Measurements from ENCODE around the gene S100P.
A peak's percentile ranks its signal among the peaks of the same experiment; 100 is the strongest.
"Not testable (repeated sequence)": the region's sequence is repeated elsewhere in the genome, so short reads cannot be mapped to it uniquely, and the experiment has no call there.

The S100P gene

DNA sequence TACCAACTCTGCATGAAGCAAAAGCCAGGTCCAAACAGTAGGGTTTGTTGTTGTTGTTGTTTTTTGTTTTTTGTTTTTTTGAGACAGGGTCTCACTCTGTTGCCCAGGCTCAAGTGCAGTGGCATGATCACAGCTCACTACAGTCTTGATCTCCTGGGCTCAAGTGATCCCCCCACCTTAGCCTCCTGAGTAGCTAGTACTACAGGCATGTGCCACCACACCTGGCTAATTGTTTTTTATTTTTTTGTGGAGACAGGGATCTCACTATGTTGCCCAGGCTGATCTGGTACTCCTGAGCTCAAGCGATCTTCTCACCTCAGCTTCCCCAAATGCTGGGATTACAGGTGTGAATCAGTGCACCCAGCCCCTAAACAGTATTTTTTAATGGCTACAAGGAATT lies 6.2 kb downstream of the S100P start:
- DNase-seq: no peak

DNA sequence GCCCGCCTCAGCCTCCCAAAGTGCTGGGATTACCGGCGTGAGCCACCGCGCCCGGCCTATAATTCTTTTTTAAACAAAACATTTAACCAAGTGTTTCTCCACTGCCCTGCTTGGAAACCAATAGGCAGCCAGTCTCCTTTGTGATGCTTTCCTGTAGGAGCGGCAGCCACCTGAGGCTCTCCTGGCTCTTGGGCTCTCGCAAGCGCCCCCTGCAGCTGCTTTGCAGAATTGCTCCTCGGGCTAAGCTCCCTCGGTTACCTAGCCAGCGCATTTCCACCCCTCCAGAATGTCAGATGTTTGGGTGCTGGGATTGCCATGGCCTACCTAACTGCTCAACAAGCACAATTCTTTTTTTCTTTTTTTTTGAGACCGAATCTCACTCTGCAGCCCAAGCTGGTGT lies 7.7 kb downstream of the S100P start:
- no peak for DNase-seq

DNA sequence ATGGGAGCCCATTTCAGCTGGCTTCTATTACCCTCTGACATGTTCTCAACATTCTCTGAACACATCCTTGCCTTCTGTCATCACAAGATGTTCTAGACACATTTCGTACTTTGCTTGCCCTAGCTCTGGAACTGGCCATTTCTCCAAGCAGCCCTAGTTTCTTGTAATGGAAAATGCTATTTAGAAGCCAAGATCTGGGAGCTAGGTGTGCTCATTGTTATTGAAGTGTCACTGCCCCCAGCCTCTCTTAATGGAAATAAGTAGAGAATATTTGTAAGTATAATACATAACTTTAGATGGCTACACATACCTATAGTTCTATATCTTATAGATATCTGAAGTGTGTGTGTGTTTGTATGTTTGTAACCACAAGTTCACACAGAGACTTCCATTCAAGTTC lies 9.1 kb downstream of the S100P start:
- DNase-seq: no peak

DNA sequence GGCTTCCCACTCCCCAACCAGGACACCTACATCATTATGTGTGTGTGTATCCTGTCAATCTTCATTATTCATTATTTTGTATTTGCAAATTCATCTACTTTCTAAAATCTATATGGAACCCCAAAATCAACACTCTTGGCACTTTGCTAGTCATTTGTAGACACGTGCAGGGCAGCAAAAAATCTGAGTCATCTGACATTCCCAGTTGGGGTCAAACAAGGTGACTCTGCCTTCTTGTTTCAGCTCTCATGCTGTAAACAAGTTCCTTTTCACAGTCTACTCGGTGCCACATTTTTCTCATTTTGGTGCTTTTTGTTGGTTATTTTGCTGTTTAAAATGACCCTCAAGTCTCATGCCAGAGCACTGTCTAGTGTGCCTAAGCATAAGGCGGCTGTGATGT lies 10.1 kb downstream of the S100P start:
- DNase-seq: no peak

DNA sequence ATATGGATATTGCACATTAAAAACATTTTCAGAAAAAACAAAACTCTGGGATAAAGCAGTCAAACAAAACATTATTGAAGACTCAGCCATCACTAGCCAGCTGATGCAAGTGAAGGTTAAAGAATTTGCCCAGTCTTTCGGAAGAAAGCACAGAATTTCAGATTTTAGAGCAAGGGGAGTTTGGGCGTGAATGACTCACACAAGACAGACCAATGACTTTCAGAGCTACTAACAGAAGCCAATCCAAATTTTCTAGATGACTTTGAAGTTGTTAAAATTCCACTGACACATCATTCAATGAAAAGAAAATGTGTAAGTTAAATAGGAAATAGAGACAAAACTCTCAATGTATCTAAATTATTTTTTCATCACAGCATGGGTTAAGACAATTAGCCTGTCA lies 12.0 kb downstream of the S100P start:
- no peak for DNase-seq

DNA sequence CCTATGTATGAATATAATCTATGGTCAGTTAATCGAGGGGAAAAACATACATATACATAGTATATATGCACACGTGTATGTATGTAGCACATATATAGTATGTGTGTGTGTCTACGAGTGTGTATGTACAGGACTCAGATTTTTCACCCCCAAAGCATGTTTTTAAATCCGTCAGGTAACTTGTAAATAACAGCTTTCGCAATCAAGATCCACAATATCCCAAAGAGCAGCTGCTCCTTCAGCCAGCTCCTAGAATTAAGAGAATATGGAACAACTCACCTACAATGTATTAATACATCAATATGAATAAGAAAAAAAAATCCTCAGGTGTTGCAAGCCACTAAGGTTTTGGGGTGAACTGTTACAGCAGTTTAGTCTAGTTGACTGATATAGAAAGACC lies 12.5 kb downstream of the S100P start:
- no peak for DNase-seq

DNA sequence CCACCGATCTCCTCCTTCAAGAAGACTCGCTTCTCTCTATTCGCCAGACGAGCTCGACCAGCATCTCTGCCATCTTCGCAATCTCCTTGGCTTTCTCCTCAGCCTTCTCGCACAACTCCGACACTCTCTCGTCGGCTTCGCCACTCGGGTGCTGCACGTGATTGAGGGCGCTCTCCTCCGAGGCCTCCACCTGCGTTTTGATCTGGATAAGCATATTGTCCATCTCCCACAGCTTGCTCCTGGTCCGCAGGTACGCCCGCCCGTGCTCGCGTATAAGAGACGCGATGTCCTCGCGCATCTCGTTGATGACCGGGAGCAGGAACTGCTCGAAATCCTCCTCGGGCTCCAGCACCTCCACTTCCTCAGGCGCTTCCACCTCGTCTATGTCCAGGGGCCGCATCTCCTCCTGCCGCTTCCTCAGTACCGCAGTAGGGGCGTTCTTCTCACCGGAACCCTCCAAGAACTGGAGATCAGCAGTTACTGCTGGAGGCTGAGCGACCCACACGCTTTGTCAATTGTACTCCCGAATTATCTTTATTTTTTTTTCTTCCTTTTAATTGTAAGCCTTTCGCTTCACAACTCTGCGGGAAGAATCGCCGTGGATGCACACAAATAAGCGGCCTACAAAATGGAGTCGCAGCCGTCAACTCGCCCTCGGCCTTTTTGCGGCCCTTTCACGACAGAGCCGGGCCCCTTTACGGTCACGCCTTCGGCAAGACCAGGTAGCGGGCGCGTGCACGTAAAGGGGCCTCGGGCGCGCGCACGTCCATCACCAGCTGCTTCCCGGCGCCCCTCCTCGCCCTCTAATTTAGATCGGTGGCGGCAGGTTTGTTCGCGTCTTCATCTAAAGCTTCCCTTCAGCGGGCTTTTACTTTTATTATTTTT lies 15.8 kb downstream of the S100P start, which contains the start of gene MRFAP1L1:
Gene MRFAP1L1 (minus strand): TSS at position 636 of the 885 bp plus-strand sequence. CDS start 236 bp downstream, at position 400.
- peak; percentile 76 for DNase-seq

DNA sequence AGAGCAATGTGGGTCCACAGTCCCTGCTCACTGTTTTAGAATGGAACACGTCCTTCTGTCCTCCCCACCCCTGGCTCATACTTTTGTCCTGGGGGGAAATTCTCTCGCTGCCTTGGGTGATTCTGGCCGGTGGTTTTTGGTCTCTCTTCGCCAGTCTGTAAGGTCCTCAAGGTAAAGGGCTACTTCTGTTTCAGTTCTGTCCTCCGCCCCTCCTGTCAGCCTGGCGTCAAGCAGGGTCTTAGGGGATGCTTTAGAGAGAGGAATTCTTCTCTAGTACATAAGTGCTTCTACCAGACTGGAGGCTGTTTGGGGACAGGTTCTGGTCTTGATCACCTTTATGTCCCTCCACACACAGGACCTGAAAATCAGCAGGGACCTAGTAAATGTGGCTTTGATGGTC lies 16.6 kb downstream of the S100P start:
- DNase-seq: no peak

DNA sequence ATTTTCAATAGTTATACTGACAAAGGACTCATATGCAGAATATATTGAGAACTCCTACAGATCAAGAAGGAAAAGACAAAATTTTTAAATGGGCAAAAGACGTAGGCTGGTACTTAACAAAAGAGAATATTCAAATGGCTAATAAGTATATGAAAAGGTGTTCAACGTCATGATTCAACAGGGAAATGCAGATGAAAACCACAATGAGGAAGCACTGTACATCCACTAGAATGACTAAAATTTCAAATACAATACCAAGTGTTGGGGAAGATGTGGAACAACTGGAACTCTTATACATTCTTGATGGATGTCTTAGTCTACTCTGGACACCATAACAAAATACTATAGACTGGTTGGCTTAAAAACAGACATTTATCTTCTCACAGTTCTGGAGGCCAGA lies 17.3 kb downstream of the S100P start:
- DNase-seq: no peak

DNA sequence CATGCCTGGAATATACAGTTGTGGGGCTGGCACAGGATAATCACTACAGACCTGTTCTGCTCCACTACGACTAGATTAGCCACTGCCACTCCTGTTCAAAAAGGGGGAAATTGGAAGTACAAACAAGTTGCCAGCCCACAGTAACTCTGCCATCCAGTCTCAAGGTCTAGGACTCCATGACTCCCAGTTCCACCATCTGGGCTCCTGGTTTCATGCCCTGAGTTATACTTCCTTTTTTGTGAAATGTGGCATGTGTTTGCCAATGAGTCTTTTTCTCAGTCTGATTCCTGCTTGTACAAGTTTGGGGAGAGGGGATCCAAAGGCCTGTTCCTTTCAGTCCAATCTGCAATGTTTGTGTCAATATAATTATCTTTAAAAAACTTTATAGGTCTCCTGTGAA lies 21.3 kb downstream of the S100P start:
- DNase-seq: no peak

DNA sequence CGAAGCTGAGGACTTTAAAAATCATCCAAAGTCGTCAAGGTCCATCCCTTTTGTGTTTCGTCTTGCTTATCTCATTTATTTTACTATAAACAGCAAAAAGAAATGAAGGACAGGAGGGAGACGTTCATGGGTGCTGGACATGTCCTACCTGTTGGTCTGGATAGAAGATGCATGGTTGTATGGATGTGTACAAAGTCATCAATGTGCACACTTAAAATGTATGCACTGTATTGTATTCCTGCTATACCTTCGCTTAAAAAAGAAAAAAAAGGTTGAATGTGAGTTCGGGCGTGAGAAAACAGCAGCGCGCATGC lies 22.0 kb downstream of the S100P start:
- no peak for DNase-seq

DNA sequence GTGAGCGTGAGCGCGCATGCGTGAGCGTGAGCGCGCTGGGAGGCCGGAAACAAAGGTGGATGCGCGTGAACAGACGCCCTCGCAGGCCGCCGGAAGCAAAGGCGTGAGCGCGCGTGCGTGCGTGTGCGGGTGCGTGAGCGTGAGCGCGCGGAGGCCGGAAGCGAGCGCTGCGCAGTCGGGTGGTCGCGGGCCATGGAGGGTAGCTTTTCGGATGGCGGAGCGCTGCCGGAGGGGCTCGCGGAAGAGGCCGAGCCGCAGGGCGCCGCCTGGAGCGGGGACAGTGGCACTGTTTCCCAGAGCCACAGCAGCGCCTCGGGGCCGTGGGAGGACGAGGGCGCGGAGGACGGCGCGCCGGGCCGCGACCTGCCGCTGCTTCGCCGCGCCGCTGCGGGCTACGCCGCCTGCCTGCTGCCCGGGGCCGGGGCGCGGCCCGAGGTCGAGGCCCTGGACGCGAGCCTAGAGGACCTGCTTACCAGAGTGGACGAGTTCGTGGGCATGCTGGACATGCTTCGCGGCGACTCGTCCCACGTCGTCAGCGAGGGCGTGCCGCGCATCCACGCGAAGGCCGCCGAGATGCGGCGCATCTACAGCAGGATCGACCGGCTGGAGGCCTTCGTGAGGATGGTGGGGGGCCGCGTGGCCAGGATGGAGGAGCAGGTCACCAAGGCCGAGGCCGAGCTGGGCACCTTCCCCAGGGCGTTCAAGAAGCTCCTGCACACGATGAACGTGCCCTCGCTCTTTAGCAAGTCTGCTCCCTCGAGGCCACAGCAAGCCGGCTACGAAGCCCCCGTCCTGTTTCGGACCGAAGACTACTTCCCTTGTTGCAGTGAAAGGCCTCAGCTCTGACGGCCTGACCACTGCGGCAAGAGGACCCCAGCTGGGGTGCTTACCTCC lies 22.6 kb downstream of the S100P start, which contains the start of gene BLOC1S4:
Gene BLOC1S4 (plus strand): TSS at position 157 of the 894 bp plus-strand sequence. CDS start 36 bp downstream, at position 193.
- DNase-seq: peak; percentile 62

DNA sequence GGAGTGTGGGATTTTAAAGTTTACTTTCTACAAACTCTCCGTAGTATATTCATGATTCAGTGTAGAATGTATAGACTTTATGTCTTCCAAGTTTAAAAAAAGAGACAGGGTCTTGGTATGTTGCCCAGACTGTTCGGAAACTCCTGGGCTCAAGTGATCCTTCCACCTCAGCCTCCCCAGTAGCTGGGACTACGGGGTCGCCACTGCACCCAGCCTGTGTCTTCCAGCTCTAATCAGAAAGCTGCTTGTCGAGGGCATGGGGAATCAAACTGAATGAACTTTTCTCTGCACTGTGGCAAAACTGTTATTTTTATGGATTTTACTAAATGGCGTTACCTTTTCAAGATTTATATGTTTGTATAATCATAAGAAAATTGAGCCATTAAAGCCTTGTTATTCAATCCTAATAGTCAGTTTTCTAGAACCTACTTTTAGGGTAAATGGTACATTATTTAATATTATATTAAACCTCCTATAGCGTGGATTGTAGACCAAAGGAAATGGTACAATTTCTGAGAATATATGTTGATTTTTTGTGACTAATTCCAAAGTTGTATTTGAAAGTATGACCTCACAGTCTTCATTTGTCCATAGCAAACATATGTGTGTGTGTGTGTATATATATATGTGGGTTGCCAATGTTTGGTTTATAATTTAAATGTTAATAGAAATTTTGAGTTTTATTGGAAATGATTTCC lies 23.4 kb downstream of the S100P start:
- no peak for DNase-seq

DNA sequence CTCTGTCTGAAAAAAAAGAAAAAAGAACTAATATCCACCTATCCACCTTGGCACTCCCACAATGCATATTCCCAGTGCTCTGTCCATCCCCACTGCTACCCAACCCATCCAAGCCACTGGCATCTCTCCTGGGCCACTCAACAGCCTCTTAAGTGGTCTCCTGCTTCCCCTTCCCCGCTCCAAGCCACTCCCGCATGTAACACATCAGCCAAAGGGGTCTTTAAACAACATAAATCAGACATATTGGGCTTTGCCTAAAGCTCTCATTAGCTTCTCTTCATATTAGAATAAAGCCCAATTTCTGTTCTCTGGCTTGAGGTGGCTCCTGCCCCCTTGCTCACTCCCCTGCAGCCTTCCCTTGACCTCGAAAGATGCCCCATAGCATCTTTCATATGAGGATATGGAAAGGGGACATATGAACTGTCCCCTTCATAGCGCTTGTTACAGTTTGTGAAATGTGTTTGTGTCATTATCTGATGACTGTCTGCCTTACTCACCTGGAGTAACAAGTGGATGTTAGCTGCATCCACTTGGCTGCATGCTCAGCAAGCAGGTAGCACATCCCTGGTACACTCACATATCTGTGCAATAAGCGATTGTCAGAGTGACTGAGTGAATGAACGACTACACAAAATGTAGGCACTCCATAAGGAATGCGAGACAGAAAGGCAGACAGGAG lies 25.4 kb downstream of the S100P start:
- DNase-seq: no peak

DNA sequence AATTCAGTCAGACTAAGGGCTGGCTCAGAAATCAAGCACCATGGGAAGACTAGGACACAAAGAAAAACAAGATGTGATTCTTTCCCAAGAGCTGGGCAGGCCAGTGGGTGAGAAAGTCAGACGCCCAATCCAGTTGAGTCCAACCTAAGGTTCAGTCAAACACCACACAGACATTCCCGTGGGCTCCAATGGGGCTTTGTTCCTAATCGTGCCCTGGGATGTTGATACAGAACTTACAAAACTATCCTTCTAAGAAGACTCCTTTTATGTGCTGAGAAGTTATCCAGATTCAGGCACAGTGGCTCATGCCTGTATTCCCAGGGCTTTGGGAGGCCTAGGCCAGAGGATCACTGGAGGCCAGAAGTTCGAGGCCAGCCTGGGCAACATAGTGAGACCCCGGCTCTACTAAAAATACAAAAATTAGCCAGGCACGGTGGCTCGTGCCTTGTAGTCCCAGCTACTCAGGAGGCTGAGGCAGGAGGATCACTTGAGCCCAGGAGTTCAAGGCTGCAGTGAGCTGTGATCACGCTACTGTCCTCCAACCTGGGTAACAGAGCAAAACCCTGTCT lies 26.0 kb downstream of the S100P start:
- no peak for DNase-seq

DNA sequence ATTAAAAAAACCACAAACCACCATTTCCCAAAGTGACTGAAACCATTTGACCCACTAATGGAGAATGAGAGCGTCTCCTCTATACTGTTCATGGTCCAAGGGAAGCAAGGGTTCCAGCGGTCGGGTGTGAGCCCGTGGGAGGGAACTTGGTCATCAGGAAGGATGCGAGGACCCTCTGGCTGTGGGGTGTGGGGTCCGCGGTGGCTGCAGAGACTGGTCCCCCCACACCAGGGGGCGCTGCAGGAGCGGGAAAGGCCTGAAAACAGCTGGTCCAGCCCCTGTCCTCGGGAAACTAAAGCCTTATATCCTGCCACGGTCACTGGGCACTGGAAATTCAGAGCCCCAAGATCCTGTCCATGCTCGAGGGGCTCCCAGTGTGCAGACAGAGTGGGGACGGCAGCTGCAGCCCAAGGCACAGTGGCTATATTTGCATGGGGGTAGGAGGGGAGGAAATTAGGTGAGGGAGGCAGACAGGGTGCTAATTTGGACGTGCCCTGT lies 26.6 kb downstream of the S100P start:
- DNase-seq: peak; percentile 18

DNA sequence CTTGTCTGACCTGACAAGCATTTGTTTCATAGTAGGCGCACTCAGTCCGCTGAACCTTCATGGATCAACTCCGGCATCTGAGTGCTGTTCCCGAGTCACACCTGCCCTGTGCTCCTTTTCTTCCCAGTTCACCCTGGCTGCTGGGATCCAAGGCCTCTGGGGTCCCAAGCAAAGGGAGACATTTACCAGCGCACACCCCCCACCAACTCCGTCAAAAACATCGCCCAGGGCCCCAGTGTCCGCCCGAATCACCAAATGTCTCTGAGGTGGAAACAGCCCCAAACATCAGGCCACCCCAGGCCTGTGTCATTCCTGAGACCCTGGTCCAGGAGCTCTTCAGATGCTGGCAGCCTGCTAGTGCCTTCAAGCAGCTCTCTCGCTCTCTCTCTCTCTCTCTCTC lies 27.4 kb downstream of the S100P start:
- no peak for DNase-seq

DNA sequence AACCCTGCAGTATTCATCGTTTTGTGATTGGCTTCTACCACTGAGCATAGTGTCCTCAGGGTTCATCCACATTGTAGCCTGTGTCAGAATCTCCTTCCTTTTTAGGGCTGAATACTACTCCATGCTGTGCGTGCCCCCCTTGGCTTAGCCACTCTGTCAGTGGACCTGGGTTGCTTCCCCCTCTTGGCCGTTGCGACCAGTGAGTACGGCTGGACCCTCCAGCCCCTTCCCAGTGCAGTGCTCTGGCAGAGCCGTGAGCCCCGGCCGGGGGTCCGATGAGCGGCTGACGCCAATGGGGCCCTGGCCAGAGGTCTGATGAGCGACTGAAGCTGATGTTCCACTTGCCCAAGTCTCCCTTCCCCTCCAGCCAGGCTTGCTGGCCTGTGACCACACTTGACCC lies 29.2 kb downstream of the S100P start:
- no peak for DNase-seq

DNA sequence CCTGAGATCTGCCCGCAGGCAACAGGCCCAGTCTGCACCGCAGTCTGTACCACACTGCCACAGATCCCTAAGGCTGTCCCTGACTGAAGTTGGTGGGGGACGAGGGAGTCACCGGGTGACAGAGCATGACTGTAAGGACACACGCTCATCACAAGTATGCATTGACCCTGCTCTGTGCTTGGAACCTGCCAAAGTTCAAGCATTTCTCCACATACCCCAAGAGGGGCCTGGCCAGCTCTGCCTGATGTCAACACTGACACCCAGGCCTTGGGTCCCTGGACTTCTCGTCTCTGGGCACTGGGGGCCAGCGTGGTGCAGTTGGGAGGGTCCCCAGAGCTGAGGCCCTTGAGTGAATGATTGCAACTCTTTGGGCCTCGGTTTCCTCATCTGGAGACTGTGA lies 30.2 kb downstream of the S100P start:
- no peak for DNase-seq

DNA sequence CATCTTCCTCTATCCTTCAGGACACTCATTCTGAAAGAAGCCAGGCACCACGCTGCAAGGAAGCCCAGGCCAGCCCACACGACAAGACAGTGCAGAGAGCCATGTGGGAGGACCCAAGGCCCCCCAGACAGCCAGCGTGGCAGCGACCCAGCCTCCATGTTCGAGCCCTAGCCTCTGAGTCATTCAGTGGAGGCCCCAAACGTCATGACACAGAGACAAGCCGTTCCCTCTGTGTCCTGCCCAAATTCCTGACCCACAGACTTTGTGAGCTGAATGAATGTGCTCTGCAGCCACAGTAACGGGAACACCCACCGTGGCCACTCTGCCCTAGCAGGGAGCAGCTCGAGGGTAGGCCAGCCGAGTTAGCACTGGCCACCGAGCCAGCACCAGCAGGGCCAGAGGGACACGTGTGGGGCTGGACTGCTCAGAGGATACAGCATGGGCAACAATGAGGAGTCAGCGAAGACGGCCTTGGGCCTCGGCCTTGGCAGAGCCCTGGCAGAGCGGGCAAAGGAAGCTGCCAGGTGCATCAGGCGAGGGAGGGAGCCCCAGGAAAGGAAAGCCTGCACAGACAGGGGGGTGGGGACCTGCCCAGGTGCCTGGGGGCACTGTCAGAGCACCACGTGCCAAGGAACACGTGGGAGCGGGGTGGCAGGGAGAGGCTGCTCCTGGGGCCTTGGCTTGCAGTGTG lies 30.9 kb downstream of the S100P start:
- no peak for DNase-seq

DNA sequence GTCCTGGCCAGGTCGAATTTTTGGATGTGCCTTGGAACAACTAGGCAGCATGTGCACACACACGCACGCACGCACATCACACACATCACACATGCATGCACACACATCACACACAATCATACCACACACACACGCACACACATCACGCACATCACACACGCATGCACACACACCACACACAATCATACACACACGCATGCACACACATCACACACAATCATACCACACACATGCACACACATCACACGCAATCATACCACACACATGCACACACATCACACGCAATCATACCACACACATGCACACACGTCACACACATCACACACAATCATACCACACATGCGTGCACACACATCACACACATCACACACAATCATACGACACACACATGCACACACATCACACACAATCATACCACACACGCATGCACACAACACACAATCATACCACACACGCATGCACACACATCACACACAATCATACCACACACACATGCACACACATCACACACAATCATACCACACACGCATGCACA lies 31.8 kb downstream of the S100P start:
- not testable (repeated sequence) for DNase-seq

All from NCI-H1694 (cell line).